D721Med (cell line): Measurements from ENCODE around the gene AKAP8.
"Not testable (repeated sequence)": the region's sequence is repeated elsewhere in the genome, so short reads cannot be mapped to it uniquely, and the experiment has no call there.

Experiments used
- DNase-seq: peaks from one replicate; pipeline ENCODE4 v3.0.0; 2011; ENCODE audit warnings: low spot score; ENCODE audit not compliant: insufficient read length
- FAIRE-seq: peaks from 2 replicates; lab custom pipeline; 2011; peaks lifted over from hg19 to GRCh38; lab: Jason Lieb, UNC
- CTCF ChIP-seq: IDR thresholded peaks from 2 replicates; pipeline ENCODE4 v1.5.1; 2012; ENCODE audit warnings: mild to moderate bottlenecking, control low read depth; ENCODE audit not compliant: insufficient read depth; ENCODE audit errors: missing control alignments

Gene AKAP8

GRCh38 chr19:15368798-15369593 is 10.6 kb downstream of the AKAP8 start:
- TF ChIP-seq CTCF = no peak
- DNase-seq (no peak), FAIRE-seq (no peak)

GRCh38 chr19:15368051-15368632 is 11.4 kb downstream of the AKAP8 start:
- FAIRE-seq = no peak
- no peak for TF ChIP-seq CTCF
- DNase-seq = no peak

GRCh38 chr19:15367439-15367838 is 12.1 kb downstream of the AKAP8 start:
- DNase-seq (no peak), FAIRE-seq (no peak)
- no peak for TF ChIP-seq CTCF

GRCh38 chr19:15365264-15365663 is 14.3 kb downstream of the AKAP8 start:
- no peak for TF ChIP-seq CTCF
- DNase-seq = no peak
- no peak for FAIRE-seq

- not testable (repeated sequence) for DNase-seq, FAIRE-seq
Observed at GRCh38 chr19:15363791-15364190, 15.8 kb downstream of the AKAP8 start.

- DNase-seq, FAIRE-seq: not testable (repeated sequence)
Observed at GRCh38 chr19:15363048-15363447, 16.5 kb downstream of the AKAP8 start.

GRCh38 chr19:15360015-15360414 is 19.6 kb downstream of the AKAP8 start:
- FAIRE-seq, DNase-seq: not testable (repeated sequence)

GRCh38 chr19:15358918-15359317 is 20.7 kb downstream of the AKAP8 start:
- no peak for TF ChIP-seq CTCF
- no peak for FAIRE-seq
- DNase-seq = no peak
